GM04503 (cell line): ENCODE data around the gene EEF1E1.
"Not testable (repeated sequence)": the region's sequence is repeated elsewhere in the genome, so short reads cannot be mapped to it uniquely, and the experiment has no call there.

Source experiments
- DNase-seq: peaks from one replicate; pipeline ENCODE4 v3.0.0-alpha.2; 2012; ENCODE audit warnings: low read depth

The EEF1E1 gene

DNA sequence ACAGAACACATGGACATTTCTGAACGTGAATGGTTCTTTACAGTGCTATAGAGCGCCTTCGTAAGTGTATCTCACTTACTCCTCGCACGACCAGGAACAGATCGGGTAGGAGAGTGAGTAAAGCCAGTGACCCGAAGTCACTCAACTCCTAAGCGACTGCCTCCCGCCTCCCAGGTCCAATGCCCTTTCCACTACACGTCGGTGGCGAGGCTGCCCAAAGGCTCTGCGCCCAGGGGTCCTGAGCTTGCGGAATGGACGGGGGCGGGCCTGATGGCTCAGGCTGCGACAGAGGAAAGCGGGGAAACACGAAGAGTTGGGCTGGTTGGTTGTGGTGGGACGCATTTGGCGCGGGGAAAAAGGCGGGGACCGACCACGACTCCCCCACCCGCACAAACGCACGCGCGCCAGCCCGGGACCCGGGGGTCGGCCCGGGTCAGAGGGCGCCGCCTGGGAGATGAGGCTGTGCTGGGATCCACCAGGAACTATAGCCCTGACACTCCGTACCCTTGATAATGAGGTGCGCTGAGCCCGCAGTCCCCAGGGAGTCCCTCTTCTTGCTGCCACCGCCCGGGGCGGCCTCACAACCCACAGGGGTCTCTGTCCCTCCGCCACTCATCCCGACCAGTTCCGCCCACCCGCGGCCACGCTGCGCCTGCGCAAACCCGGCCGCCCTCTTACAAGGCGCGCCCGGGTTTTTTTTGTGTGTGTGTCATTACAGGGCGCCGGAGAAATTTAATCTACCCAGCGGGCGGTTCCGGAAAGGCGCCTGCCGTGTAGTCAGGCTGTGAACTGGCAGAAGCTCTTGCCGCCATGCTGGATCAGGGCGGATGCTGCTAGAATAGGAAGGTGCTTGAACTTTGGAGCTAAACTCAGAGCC, 38.3 kb downstream of the EEF1E1 start, which contains the start of gene BLOC1S5:
Gene BLOC1S5, minus strand, starts transcription at position 629 of the 877 bp plus-strand sequence. Its CDS starts 13 bp downstream, at position 616.
- DNase-seq = peak; percentile 67

DNA sequence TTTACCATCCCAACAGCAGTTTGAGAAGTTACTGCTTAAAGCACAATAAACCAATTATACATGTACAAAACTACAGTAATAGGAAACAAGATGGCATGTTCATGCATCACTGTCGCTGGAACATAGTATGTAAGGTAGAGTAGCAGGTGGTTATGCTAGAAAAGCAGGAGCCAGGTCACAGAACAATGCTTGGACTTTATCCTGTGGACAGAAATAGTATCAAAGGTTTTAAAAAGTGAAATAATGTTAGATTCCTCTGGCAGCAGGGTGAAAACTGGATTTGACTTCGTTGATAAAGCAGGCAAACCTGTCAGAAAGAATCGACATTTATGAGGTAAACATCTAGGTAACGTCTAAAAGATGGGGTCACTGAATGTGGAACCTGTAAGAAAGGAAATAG, 40.6 kb downstream of the EEF1E1 start:
- DNase-seq = no peak

DNA sequence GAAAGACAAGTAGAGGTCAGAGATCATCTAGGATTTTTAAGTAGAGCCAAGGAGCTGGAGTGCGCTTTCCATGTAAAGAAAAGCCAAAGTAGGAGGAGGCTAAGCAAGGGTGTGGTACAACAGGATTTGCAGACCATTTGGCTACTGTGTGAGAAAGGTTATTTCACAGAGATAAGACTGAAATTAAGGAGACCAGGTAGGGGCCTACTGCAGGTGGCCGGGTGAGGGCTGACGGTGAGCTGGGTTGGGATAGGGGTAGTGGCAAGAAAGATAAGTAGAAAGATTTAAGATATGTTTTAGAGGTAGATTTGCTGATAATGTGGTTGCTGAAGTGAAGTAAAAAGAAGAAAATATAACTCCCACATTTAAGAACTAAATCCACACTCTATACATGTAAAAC, 42.0 kb downstream of the EEF1E1 start:
- DNase-seq = no peak

DNA sequence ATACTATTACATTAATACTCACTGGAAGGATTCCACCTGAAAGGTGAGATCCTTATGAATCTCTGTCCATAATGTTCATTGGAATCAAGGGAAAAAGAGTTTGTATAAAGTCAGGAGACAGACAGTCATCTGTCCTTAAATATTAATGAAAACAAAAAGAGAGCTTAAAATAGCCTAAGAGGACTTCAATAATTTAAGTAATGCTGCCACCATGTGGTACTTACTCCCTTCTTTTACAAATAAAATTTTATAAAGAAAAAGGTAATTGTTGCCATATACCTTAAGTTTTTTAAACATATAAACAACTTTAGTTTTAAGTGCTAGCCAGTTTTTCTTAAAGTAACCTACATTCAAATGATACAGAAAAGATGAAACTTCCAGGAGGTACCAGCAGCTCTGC, 43.2 kb downstream of the EEF1E1 start:
- DNase-seq = no peak

DNA sequence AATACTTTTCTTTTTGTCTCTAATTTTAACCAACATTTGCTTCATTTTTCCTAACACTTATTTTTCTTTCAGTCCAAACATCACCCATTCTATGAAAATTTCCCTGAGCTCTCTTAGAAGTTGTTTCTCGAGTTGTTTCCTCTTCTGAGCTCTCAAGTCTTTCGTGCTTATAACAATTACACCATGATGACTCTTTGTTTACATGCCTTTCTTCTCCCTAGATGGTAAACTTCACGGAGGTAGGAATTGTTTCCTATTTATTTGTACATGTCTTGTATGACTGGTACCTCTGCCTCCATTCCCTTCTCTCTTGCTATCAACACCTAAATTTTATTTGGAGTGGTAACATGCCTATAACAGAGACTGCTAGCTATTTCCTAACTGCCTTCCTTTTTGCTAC, 44.6 kb downstream of the EEF1E1 start:
- DNase-seq = no peak

DNA sequence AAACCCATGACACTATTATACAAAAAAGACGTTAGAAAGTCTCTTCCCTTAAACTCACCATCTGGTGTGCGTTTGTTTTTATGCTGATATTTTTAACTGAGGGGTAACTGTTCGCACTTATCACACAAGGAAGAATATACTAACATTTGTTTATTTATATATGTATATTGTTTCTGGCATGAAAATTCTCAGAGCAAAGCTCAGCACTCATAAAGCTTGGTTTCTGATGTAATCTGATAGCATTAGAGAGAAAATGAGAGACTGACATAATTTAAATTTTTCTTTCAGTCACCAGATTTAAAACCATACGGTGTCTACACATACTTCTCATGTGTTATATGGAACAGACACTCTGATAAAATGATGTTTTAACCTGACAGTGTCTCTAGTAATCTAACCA, 45.1 kb downstream of the EEF1E1 start:
- DNase-seq = no peak

DNA sequence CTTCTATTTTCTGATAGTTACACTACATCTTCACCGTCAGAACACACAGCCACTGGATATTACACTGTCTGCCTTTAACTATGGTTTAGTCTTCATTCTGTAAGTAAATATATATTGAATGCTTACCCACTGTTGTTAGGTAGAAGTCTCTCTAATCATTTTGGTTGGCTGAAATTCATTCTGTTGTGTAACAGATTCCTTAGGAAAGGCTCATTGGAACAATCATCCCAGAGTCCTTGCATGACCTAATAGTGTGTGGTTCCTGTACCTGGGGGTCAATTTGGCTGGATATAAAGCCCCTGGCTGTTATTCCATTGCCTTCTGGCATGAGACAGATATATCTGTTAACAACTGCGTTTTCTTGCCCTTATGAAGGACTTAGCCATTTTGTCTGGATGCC, 48.1 kb downstream of the EEF1E1 start:
- no peak for DNase-seq

DNA sequence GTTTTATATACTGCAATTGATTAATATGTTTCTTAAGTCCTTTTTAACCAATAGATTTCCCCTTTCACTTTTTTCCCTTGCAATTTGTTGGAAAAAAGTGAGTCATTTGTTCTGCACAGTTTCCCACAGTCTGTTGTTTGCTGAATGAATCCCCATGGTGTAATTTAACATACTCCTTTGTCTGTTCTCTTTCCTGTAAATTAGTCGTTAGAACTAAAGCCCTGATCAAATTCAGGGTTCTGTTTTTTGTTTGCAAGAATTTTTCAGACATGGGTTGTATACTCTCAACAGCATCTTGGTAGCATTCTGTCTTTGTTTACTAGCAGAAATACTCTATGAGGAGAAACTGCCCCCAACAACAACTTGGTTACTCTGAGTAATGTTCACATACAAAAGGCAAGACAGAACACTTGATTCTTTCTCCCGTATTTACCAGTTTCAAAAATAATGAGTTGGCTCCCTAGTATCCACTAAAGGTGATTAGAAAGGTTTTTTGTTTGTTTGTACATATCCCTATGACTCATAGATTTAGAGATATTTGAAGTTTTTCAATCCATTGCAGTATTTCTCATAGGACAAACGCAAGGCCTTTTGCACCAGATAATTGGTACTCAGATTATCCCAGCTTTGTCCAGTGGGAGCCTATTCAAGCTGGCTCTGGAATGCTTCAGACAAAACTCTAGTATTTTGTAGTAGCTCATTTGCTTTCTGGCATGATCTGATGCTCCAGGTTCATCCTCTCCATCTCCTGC, 54.6 kb downstream of the EEF1E1 start:
- no peak for DNase-seq

DNA sequence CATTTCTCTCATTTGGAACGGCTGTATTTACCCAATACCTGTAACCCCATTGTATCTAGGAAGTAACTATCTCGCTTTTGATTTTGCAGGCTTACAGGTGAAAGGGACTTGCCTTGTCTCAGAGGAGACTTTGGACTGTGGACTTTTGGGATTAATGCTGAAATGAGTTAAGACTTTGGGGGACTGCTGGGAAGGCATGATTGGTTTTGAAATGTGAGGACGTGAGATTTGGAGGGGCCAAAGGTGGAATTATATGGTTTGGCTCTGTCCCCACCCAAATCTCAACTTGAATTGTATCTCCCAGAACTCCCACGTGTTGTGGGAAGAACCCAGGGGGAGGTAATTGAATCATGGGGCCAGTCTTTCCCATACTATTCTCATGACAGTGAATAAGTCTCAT, 56.6 kb downstream of the EEF1E1 start:
- not testable (repeated sequence) for DNase-seq

DNA sequence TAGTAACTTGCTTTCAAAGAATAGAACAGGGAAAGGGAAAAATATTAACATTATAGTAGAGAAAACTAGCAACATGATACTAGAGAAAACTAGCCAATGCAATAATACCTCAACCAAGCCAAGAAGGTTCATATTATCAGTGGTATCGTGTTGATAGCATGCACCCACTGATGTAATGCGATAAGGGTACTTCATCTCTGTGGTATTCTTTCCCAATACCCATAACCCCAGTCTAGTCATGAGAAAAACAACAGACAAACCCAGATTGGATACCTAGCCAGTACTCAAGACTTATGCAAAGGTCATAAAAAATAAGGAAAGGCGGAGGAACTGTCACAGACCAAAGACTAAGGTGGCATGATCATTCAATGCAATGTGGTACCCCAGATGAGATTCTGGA, 59.1 kb downstream of the EEF1E1 start:
- DNase-seq = no peak

DNA sequence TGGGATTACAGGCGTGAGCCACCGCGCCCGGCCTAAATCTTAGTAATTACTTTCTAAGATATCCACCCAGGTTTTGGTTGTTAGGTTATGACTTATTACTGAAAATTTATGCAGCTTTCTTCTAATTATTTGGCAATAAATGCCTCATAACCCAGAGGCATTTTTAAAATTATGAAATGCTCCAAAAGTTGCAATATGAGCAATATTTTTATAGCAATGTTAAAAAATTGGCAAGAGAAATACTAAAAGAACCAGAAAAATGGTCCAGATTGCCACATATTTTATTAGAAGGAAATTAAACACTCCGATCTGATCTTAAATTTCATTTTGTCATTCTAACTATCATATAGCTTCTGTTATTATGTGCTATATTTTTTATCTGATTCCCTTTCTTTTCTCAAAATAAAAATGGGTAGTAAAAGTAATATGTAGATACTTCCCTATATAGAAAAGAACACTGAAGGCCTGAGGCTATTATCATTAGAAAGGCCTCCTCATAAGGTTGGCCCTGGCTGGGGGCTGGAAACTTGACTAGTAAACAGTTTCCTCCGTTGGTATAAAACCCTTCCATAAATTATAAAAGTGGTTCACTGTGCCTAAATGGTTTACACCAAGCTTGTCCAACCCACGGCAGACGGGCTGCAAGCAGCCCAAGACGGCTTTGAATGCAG, 60.3 kb downstream of the EEF1E1 start:
- DNase-seq = no peak

DNA sequence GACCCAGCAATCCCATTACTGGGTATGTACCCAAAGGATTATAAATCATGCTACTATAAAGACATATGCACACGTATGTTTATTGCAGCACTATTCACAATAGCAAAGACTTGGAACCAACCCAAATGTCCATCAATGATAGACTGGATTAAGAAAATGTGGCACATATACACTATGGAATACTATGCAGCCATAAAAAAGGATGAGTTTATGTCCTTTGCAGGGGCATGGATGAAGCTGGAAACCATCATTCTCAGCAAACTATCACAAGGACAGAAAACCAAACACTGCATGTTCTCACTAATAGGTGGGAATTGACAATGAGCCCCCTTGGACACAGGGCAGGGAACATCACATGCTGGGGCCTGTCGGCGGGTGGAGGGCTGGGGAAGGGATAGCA, 68.2 kb downstream of the EEF1E1 start:
- DNase-seq = not testable (repeated sequence)

DNA sequence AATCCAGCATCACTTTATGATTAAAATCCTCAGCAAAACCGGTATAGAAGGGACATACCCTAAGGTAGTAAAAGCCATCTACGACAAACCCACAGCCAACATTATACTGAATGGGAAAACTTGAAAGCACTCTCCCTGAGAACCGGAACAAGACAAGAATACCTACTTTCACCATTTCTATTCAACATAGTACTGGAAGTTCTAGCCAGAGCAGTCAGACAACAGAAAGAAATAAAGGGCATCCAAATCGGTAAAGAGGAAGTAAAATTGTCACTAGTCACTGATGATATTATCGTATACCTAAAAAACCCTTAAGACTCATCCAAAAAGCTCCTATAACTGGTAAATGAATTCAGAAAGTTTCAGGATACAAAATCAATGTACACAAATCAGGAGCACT, 71.4 kb downstream of the EEF1E1 start:
- DNase-seq = no peak
